Heart left ventricle (tissue), 13 donors: ENCODE measurements around the gene RNASE2.

Experiments used
- CTCF ChIP-seq, 12 donors: fragments of 200-600 bp; sonication (generic) in 4 of 12; IDR thresholded peaks; one replicate each; pipeline versions ENCODE4 v1.5.0 to v1.8.0; 2018 to 2022; ENCODE audit warnings: antibody characterized with exemption in 12 of 12, mild to moderate bottlenecking in 5 of 12
- POLR2A ChIP-seq, 2 donors: fragments of 450-650 bp; IDR thresholded peaks; one replicate each; pipeline ENCODE4 v1.6.1; 2017; ENCODE audit warnings: antibody characterized with exemption in 2 of 2, mild to moderate bottlenecking in 2 of 2, moderate library complexity in 2 of 2
- donor health status: ischemic (EF 13 %, LVEDD 7.1; RV severe dilation, severe dysfunction).
- donor health status: DM: no; HTN: yes; CAD: no.
- donor health status: DM: no; HTN: no; CAD: no.
- donor health status: ischemic (EF 25% LVEDD 6.9; RV normal size, moderate dysfunction).
- donor health status: ischemic (EF 25% LVEDD 5.7; RV mildly dilated, moderate dysfunction).
- donor health status: ischemic (EF 35%, LVEDD 5.7; RV mildly dilated, moderate dysfunction).
- donor health status: nonischemic (EF 11% LVEDD 7.7; RV severe dilation, severe dysfunction).
- donor health status: DM: yes; HTN: yes; CAD: no.
- donor health status: PGD.
- donor health status: ischemic (EF 29% LVEDD 5.4; RV normal size, mild dysfunction).
- donor health status: nonischemic (EF 23%, LVEDD 6.1; RV moderate dilation, normal function).

DNA sequence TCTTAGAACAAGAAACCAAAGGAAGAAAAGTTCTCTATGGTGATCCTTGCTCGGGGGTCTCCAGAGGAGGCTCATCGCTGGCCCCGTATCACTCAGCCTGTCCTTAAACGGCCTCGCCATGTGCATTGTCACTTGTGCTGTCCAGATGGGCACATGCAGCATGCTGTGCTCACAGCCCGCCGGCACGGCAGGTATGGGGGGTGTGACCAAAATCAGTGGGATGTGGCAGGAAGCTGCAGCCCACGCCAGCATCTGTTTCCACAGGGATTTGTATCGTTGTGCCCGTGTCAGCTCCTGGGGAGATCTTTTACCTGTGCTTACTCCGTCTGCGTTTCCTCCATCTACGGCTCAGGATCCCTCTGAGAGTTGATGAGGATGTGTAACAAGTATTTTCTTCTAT lies 41.2 kb downstream of the RNASE2 start:
- TF ChIP-seq CTCF (IDR thresholded peaks at IDR 0.05) (no peak), POLR2A (IDR thresholded peaks at IDR 0.05) (no peak)
